Progenitor cell of endocrine pancreas (in vitro differentiated cells): ENCODE measurements around the gene C22orf15. TPM values are rescaled to one million over a fixed set of nuclear protein-coding genes. Genes with fewer than 3 reads are reported as not detected.

Experiments used
- DNase-seq: peaks from one replicate; pipeline ENCODE4 v3.0.0; 2021; ENCODE audit warnings: low spot score; ENCODE audit not compliant: unreplicated experiment
- H3K27ac Mint-ChIP-seq: 2 replicates; pipeline ENCODE4 v1.8.0; 2021; ENCODE audit warnings: mild to moderate bottlenecking, moderate library complexity, mixed read lengths
- H3K27me3 Mint-ChIP-seq: 2 replicates; pipeline ENCODE4 v1.8.0; 2021; ENCODE audit warnings: mixed read lengths
- H3K36me3 Mint-ChIP-seq: 2 replicates; pipeline ENCODE4 v1.8.0; 2022; ENCODE audit warnings: mixed read lengths; ENCODE audit not compliant: insufficient read depth
- H3K4me1 Mint-ChIP-seq: 2 replicates; pipeline ENCODE4 v1.8.0; 2021; ENCODE audit warnings: low read depth, mixed read lengths
- H3K4me3 Mint-ChIP-seq: 2 replicates; pipeline ENCODE4 v1.8.0; 2021; ENCODE audit warnings: low read depth, mild to moderate bottlenecking, moderate library complexity, mixed read lengths
- H3K9me3 Mint-ChIP-seq: 2 replicates; pipeline ENCODE4 v1.8.0; 2021; ENCODE audit warnings: low read depth, mixed read lengths
- CTCF ChIP-seq: fragments of 200-600 bp; sonication (generic); IDR thresholded peaks from one replicate; pipeline ENCODE4 v1.5.0; 2021; ENCODE audit warnings: antibody characterized with exemption, mild to moderate bottlenecking; ENCODE audit not compliant: unreplicated experiment
- total RNA-seq: library from RNA; stranded (reverse); gene quantifications from 2 replicates; pipeline ENCODE4 v1.2.1, GENCODE V29; 2021

C22orf15 gene
- total RNA-seq, 1 donor from 2014 or later = not detected

- TF ChIP-seq CTCF = no peak
- H3K27me3 Mint-ChIP-seq = no peaks in the 10 kb centered on the region
- H3K36me3 Mint-ChIP-seq = peaks cover 2% of the 10 kb centered on the region
- H3K4me3 Mint-ChIP-seq = no peak overlapping the region
- H3K27ac Mint-ChIP-seq = no peak overlapping the region
- no peaks in the 10 kb centered on the region for H3K4me1 Mint-ChIP-seq
- H3K9me3 Mint-ChIP-seq = no peaks in the 10 kb centered on the region
- no peak for DNase-seq
Observed at GRCh38 chr22:23737696-23738095, 25.1 kb upstream of the C22orf15 start.

- Mint-ChIP-seq H3K36me3 (peaks cover 24% of the 10 kb centered on the region), H3K4me3 (no peak overlapping the region), H3K9me3 (peaks cover 8% of the 10 kb centered on the region), H3K27me3 (no peaks in the 10 kb centered on the region), H3K4me1 (peaks cover 11% of the 10 kb centered on the region), H3K27ac (no peak overlapping the region)
- no peak for DNase-seq
- no peak for TF ChIP-seq CTCF
Observed at GRCh38 chr22:23742505-23743264, 20.1 kb upstream of the C22orf15 start.

- peaks cover 8% of the 10 kb centered on the region for H3K9me3 Mint-ChIP-seq
- no peaks in the 10 kb centered on the region for H3K27me3 Mint-ChIP-seq
- H3K4me3 Mint-ChIP-seq = no peak overlapping the region
- no peak for DNase-seq
- H3K36me3 Mint-ChIP-seq = peaks cover 24% of the 10 kb centered on the region
- no peak for TF ChIP-seq CTCF
- H3K27ac Mint-ChIP-seq = no peak overlapping the region
- H3K4me1 Mint-ChIP-seq = peaks cover 11% of the 10 kb centered on the region
Observed at GRCh38 chr22:23743303-23743705, 19.5 kb upstream of the C22orf15 start.

- peaks cover 11% of the 10 kb centered on the region for H3K4me1 Mint-ChIP-seq
- H3K27ac Mint-ChIP-seq = no peak overlapping the region
- no peak overlapping the region for H3K4me3 Mint-ChIP-seq
- H3K27me3 Mint-ChIP-seq = no peaks in the 10 kb centered on the region
- TF ChIP-seq CTCF = no peak
- DNase-seq = no peak
- H3K9me3 Mint-ChIP-seq = peaks cover 8% of the 10 kb centered on the region
- peaks cover 24% of the 10 kb centered on the region for H3K36me3 Mint-ChIP-seq
Observed at GRCh38 chr22:23744001-23744400, 18.8 kb upstream of the C22orf15 start.

- Mint-ChIP-seq H3K27ac (no peak overlapping the region), H3K36me3 (peaks cover 24% of the 10 kb centered on the region), H3K4me3 (no peak overlapping the region), H3K9me3 (peaks cover 8% of the 10 kb centered on the region), H3K27me3 (no peaks in the 10 kb centered on the region), H3K4me1 (peaks cover 11% of the 10 kb centered on the region)
- TF ChIP-seq CTCF = no peak
- no peak for DNase-seq
Observed at GRCh38 chr22:23744485-23744884, 18.3 kb upstream of the C22orf15 start.
